Activated T-cell treated with anti-CD3 and anti-CD28 coated beads, Interleukin-2, amount 50 U/mL, for 72 hours (primary cell): ENCODE results near the gene UIMC1. TPM values are rescaled to one million over a fixed set of nuclear protein-coding genes. Genes with fewer than 3 reads are reported as not detected.
A peak's percentile ranks its signal among the peaks of the same experiment; 100 is the strongest.

Experiments
- ATAC-seq, 2 donors: fragments of 150-1000 bp; cut with Tn5 transposase; replicated peaks in 1 of 2; 2 replicates each; pipeline ENCODE4 v1.10.0; 2021; ENCODE audit warnings: moderate library complexity in 2 of 2, mild to moderate bottlenecking in 1 of 2
- DNase-seq, 2 donors: peaks; one replicate each; pipeline ENCODE4 v3.0.0; 2021 to 2022; ENCODE audit warnings: mixed read lengths in 1 of 2
- H3K27ac Mint-ChIP-seq: one replicate; pipeline ENCODE4 v1.8.0; 2022; ENCODE audit warnings: mild to moderate bottlenecking, moderate library complexity, mixed read lengths
- H3K27me3 Mint-ChIP-seq: one replicate; pipeline ENCODE4 v1.8.0; 2022; ENCODE audit warnings: low read depth, mixed read lengths
- H3K36me3 Mint-ChIP-seq, 2 donors: one replicate each; pipeline ENCODE4 v1.8.0; 2022; ENCODE audit warnings: mixed read lengths in 2 of 2, mild to moderate bottlenecking in 1 of 2; ENCODE audit not compliant: insufficient read depth in 2 of 2
- H3K4me1 Mint-ChIP-seq: one replicate; pipeline ENCODE4 v1.8.0; 2022; ENCODE audit warnings: low read depth, mixed read lengths
- H3K4me3 Mint-ChIP-seq, 2 donors: one replicate each; pipeline ENCODE4 v1.8.0; 2022; ENCODE audit warnings: mild to moderate bottlenecking in 2 of 2, mixed read lengths in 2 of 2, moderate library complexity in 2 of 2
- H3K9me3 Mint-ChIP-seq, 2 donors: one replicate each; pipeline ENCODE4 v1.8.0; 2022; ENCODE audit warnings: mixed read lengths in 2 of 2
- total RNA-seq, 2 donors: library from RNA; stranded (reverse); gene quantifications; one replicate each; pipeline ENCODE4 v1.2.3, GENCODE V29; 2022

The UIMC1 gene
- total RNA-seq, 2 donors from 2014 or later = 62.8 to 76.5 TPM

- Mint-ChIP-seq H3K36me3 (peaks cover 5 to 18% of the 10 kb centered on the region in 2 donors), H3K27ac (peak overlapping the region; percentile 48), H3K27me3 (no peaks in the 10 kb centered on the region), H3K9me3 (no peaks in the 10 kb centered on the region), H3K4me3 (no peak overlapping the region), H3K4me1 (peaks cover 38% of the 10 kb centered on the region)
- DNase-seq = no peak
- no peak for ATAC-seq
These were observed 103.5 kb downstream of the UIMC1 start for GRCh38 chr5:176902911-176903664.

GRCh38 chr5:176902102-176902814 lies 104.3 kb downstream of the UIMC1 start:
- Mint-ChIP-seq H3K4me1 (peaks cover 43% of the 10 kb centered on the region), H3K4me3 (peak overlapping the region in 1 of 2 donors; percentile 8), H3K27ac (peak overlapping the region; percentile 9), H3K36me3 (peaks cover 5 to 15% of the 10 kb centered on the region in 2 donors), H3K27me3 (no peaks in the 10 kb centered on the region), H3K9me3 (no peaks in the 10 kb centered on the region)
- no peak for DNase-seq
- peak; percentile 2 to 4 for ATAC-seq

GRCh38 chr5:176901260-176902101 lies 105.1 kb downstream of the UIMC1 start:
- H3K27ac Mint-ChIP-seq = peak overlapping the region; percentile 9
- H3K4me3 Mint-ChIP-seq = peak overlapping the region in 1 of 2 donors; percentile 8
- H3K4me1 Mint-ChIP-seq = peaks cover 49% of the 10 kb centered on the region
- DNase-seq = peak; percentile 31 to 51
- peak; percentile 94 to 96 for ATAC-seq
- no peaks in the 10 kb centered on the region for H3K9me3 Mint-ChIP-seq
- H3K27me3 Mint-ChIP-seq = peaks cover 2% of the 10 kb centered on the region
- peaks cover 5 to 15% of the 10 kb centered on the region in 2 donors for H3K36me3 Mint-ChIP-seq

- H3K9me3 Mint-ChIP-seq = no peaks in the 10 kb centered on the region
- ATAC-seq (no peak), DNase-seq (no peak)
- H3K4me1 Mint-ChIP-seq = peaks cover 49% of the 10 kb centered on the region
- peaks cover 9% of the 10 kb centered on the region for H3K27me3 Mint-ChIP-seq
- peaks cover 5 to 15% of the 10 kb centered on the region in 2 donors for H3K36me3 Mint-ChIP-seq
- no peak overlapping the region for H3K27ac Mint-ChIP-seq
- no peak overlapping the region for H3K4me3 Mint-ChIP-seq
These were observed 105.8 kb downstream of the UIMC1 start for GRCh38 chr5:176900780-176901204.

- Mint-ChIP-seq H3K4me1 (peaks cover 49% of the 10 kb centered on the region), H3K27ac (no peak overlapping the region), H3K9me3 (no peaks in the 10 kb centered on the region), H3K27me3 (peaks cover 11% of the 10 kb centered on the region), H3K36me3 (peaks cover 5 to 13% of the 10 kb centered on the region in 2 donors), H3K4me3 (no peak overlapping the region)
- DNase-seq = no peak
- no peak for ATAC-seq
These were observed 106.4 kb downstream of the UIMC1 start for GRCh38 chr5:176899946-176900779.

- Mint-ChIP-seq H3K4me3 (no peak within 1 kb of the TSS), H3K27me3 (peaks cover 11% of the 10 kb centered on the region), H3K36me3 (peaks cover 2 to 11% of the 10 kb centered on the region in 2 donors), H3K4me1 (peaks cover 49% of the 10 kb centered on the region), H3K9me3 (no peaks in the 10 kb centered on the region), H3K27ac (no peak within 1 kb of the TSS)
- no peak for ATAC-seq
- DNase-seq = no peak
These were observed 107.2 kb downstream of the UIMC1 start, which contains the start of gene HK3 for GRCh38 chr5:176899296-176899891. TSS of gene HK3 (minus strand) at chr5:176899346. CDS start at chr5:176896159, 3,187 bp downstream.

- H3K9me3 Mint-ChIP-seq = no peaks in the 10 kb centered on the region
- no peak for ATAC-seq
- H3K27ac Mint-ChIP-seq = no peak overlapping the region
- H3K4me3 Mint-ChIP-seq = no peak overlapping the region
- peaks cover 2 to 9% of the 10 kb centered on the region in 2 donors for H3K36me3 Mint-ChIP-seq
- no peak for DNase-seq
- peaks cover 11% of the 10 kb centered on the region for H3K27me3 Mint-ChIP-seq
- H3K4me1 Mint-ChIP-seq = peaks cover 39% of the 10 kb centered on the region
These were observed 109.3 kb downstream of the UIMC1 start for GRCh38 chr5:176897263-176897662.

DNA sequence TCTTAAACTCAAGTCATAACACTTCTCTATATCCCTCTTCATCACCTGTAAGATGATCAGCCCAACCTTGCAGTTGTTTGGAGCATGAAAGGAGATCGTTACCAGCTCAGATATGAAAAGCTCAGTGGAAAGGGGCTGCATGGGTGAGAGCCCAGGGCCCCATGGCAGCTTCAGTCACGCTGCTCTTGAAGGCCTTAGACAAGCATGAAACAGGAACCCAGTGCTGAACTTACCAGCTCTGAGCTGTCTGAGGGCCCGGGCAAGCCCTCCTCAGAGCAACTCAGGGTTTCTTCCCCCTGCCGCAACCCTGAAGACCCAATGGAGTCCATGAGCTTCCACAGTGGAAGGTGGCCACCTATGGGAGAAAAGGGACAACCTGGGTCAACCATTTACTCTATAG lies 110.7 kb downstream of the UIMC1 start:
- DNase-seq (no peak), ATAC-seq (peak in 1 of 2 donors; percentile 17)
- H3K27ac Mint-ChIP-seq = no peak overlapping the region
- peaks cover 25% of the 10 kb centered on the region for H3K4me1 Mint-ChIP-seq
- H3K27me3 Mint-ChIP-seq = peaks cover 20% of the 10 kb centered on the region
- H3K4me3 Mint-ChIP-seq = no peak overlapping the region
- H3K36me3 Mint-ChIP-seq = no peaks in the 10 kb centered on the region
- H3K9me3 Mint-ChIP-seq = no peaks in the 10 kb centered on the region

- Mint-ChIP-seq H3K4me3 (no peak overlapping the region), H3K27ac (no peak overlapping the region), H3K9me3 (no peaks in the 10 kb centered on the region), H3K27me3 (peaks cover 20% of the 10 kb centered on the region), H3K4me1 (peaks cover 13% of the 10 kb centered on the region), H3K36me3 (no peaks in the 10 kb centered on the region)
- ATAC-seq = no peak
- DNase-seq = no peak
These were observed 112.3 kb downstream of the UIMC1 start for GRCh38 chr5:176894298-176894697.

GRCh38 chr5:176892663-176893062 lies 113.9 kb downstream of the UIMC1 start:
- Mint-ChIP-seq H3K4me1 (peaks cover 10% of the 10 kb centered on the region), H3K27me3 (peaks cover 20% of the 10 kb centered on the region), H3K4me3 (no peak overlapping the region), H3K27ac (no peak overlapping the region), H3K9me3 (no peaks in the 10 kb centered on the region), H3K36me3 (no peaks in the 10 kb centered on the region)
- DNase-seq = no peak
- ATAC-seq = no peak

DNA sequence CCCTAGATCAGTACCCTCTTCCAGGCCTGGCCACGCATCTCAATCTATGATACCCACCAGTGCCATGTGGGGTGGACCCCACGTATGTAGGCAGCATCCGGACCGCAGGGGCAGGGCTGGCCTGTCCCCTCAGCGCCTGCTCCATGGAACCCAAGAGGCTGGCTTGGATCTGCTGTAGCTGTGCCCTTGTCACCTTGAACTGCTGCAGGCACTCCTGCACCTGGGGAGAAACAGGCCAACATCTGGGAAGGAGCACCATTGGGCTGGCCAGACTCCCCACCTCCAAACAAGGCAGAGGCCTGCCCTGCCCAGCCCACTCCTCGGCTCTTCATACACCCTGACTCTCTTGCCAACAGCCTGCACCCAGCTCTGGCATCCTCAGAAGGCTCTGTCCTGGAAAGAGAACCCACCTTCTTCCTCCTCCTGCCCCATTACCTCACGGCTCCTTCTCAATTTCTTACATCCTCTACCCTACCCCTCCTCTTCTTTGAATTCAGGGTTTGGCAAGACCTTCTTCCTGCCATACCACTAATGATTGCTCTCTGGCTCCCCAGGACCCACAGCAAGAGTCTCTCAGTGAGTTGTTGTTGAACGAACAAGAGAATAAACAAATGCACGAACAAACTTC lies 115.1 kb downstream of the UIMC1 start:
- Mint-ChIP-seq H3K9me3 (no peaks in the 10 kb centered on the region), H3K4me1 (no peaks in the 10 kb centered on the region), H3K27me3 (peaks cover 18% of the 10 kb centered on the region), H3K4me3 (no peak overlapping the region), H3K36me3 (no peaks in the 10 kb centered on the region), H3K27ac (no peak overlapping the region)
- DNase-seq (no peak), ATAC-seq (no peak)
